ENCODE data around the gene PCDHGB4.

The PCDHGB4 gene

DNA sequence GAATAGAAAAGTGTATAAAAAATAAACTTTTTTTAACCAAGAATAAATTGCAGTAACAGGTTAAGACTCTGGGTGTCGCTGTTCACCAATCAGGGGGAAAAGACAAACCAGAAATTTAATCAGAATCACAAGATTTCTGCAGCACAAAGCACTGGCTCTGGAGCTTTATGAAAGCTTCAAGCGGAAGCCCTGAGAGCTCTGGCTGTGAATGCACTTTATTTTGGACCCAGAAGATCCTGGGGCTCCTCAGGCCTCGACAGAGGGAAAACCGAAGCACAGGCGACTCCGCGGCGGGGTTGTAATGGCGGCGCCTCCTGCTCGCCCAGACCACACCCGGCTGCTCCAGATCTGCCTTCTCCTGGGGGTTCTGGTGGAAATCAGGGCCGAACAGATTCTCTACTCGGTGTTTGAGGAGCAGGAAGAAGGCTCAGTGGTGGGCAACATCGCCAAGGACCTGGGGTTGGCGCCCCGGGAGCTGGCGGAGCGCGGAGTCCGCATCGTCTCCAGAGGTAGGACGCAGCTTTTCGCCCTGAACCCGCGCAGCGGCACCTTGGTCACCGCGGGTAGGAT lies 32.5 kb upstream of the PCDHGB4 start, which contains the start of gene PCDHGA4:
TSS of gene PCDHGA4 (plus strand) at position 122 of the 570 bp plus-strand sequence. CDS start at position 209, 87 bp downstream.
- H3K4me3 ChIP-seq (IDR thresholded peaks at IDR 0.05; ENCODE audit: insufficient read depth, low read depth, low read length): no peak within 1 kb of the TSS
- no peaks in the 10 kb centered on the region for H3K4me1 ChIP-seq (ENCODE audit: low read depth, poor library complexity, severe bottlenecking)
- no peak within 1 kb of the TSS for H3K27ac ChIP-seq
- H3K79me2 ChIP-seq (ENCODE audit: insufficient read depth, low read depth): no peaks in the 10 kb centered on the region
- no peaks in the 10 kb centered on the region for H3K36me3 ChIP-seq (ENCODE audit: insufficient read depth)
- H2AFZ ChIP-seq (ENCODE audit: low read depth): no peak within 1 kb of the TSS
- peak; percentile 66 for TF ChIP-seq CTCF (conservative IDR thresholded peaks at IDR 0.05; ENCODE audit: low read depth, low read length)
- H4K20me1 ChIP-seq (ENCODE audit: insufficient read depth): no peaks in the 10 kb centered on the region
- no peak within 1 kb of the TSS for H3K9ac ChIP-seq
- no peak within 1 kb of the TSS for H3K4me2 ChIP-seq
- H3K27me3 ChIP-seq (ENCODE audit: insufficient read depth, low read depth): no peaks in the 10 kb centered on the region

GRCh38 chr5:141355641-141356040 lies 31.9 kb upstream of the PCDHGB4 start:
- no peak overlapping the region for H3K27ac ChIP-seq
- no peaks in the 10 kb centered on the region for H3K27me3 ChIP-seq (ENCODE audit: insufficient read depth, low read depth)
- H3K79me2 ChIP-seq (ENCODE audit: insufficient read depth, low read depth): no peaks in the 10 kb centered on the region
- H3K4me3 ChIP-seq (IDR thresholded peaks at IDR 0.05; ENCODE audit: insufficient read depth, low read depth, low read length): no peak overlapping the region
- TF ChIP-seq CTCF (conservative IDR thresholded peaks at IDR 0.05; ENCODE audit: low read depth, low read length): no peak
- no peaks in the 10 kb centered on the region for H3K4me1 ChIP-seq (ENCODE audit: low read depth, poor library complexity, severe bottlenecking)
- H3K36me3 ChIP-seq (ENCODE audit: insufficient read depth): no peaks in the 10 kb centered on the region
- no peaks in the 10 kb centered on the region for H4K20me1 ChIP-seq (ENCODE audit: insufficient read depth)
- no peak overlapping the region for H3K9ac ChIP-seq
- no peak overlapping the region for H3K4me2 ChIP-seq
- no peak overlapping the region for H2AFZ ChIP-seq (ENCODE audit: low read depth)

GRCh38 chr5:141356133-141356532 lies 31.4 kb upstream of the PCDHGB4 start:
- H3K4me1 ChIP-seq (ENCODE audit: low read depth, poor library complexity, severe bottlenecking): no peaks in the 10 kb centered on the region
- no peaks in the 10 kb centered on the region for H3K27me3 ChIP-seq (ENCODE audit: insufficient read depth, low read depth)
- H3K27ac ChIP-seq: no peak overlapping the region
- no peak overlapping the region for H3K9ac ChIP-seq
- TF ChIP-seq CTCF (conservative IDR thresholded peaks at IDR 0.05; ENCODE audit: low read depth, low read length): no peak
- H3K4me2 ChIP-seq: no peak overlapping the region
- H3K79me2 ChIP-seq (ENCODE audit: insufficient read depth, low read depth): no peaks in the 10 kb centered on the region
- H4K20me1 ChIP-seq (ENCODE audit: insufficient read depth): no peaks in the 10 kb centered on the region
- H3K4me3 ChIP-seq (IDR thresholded peaks at IDR 0.05; ENCODE audit: insufficient read depth, low read depth, low read length): no peak overlapping the region
- no peaks in the 10 kb centered on the region for H3K36me3 ChIP-seq (ENCODE audit: insufficient read depth)
- H2AFZ ChIP-seq (ENCODE audit: low read depth): no peak overlapping the region

GRCh38 chr5:141356950-141357349 lies 30.5 kb upstream of the PCDHGB4 start:
- Histone ChIP-seq H3K4me1 (ENCODE audit: low read depth, poor library complexity, severe bottlenecking) (no peaks in the 10 kb centered on the region), H3K36me3 (ENCODE audit: insufficient read depth) (no peaks in the 10 kb centered on the region), H2AFZ (ENCODE audit: low read depth) (no peak overlapping the region), H3K4me3 (IDR thresholded peaks at IDR 0.05; ENCODE audit: insufficient read depth, low read depth, low read length) (no peak overlapping the region), H4K20me1 (ENCODE audit: insufficient read depth) (no peaks in the 10 kb centered on the region), H3K27ac (no peak overlapping the region), H3K27me3 (ENCODE audit: insufficient read depth, low read depth) (no peaks in the 10 kb centered on the region), H3K4me2 (no peak overlapping the region), H3K79me2 (ENCODE audit: insufficient read depth, low read depth) (no peaks in the 10 kb centered on the region), H3K9ac (no peak overlapping the region)
- no peak for TF ChIP-seq CTCF (conservative IDR thresholded peaks at IDR 0.05; ENCODE audit: low read depth, low read length)
